Hepatocyte (in vitro differentiated cells): ENCODE results near the gene PRRC2A. TPM values are rescaled to one million over a fixed set of nuclear protein-coding genes. Genes with fewer than 3 reads are reported as not detected.

ENCODE experiments used
- DNase-seq: peaks from one replicate; pipeline ENCODE4 v3.0.0-alpha.2; 2016; ENCODE audit warnings: low spot score
- H2AFZ ChIP-seq: fragments of 200-600 bp; sonication (generic); 2 replicates; pipeline ENCODE4 v1.6.0; 2016; ENCODE audit warnings: antibody characterized with exemption, mild to moderate bottlenecking
- H3K27ac ChIP-seq: fragments of 200-600 bp; sonication (generic); 2 replicates; pipeline ENCODE4 v1.5.1; 2016; ENCODE audit warnings: mild to moderate bottlenecking
- H3K27me3 ChIP-seq: fragments of 200-600 bp; sonication (generic); 2 replicates; pipeline ENCODE4 v1.6.1; 2016
- H3K36me3 ChIP-seq: fragments of 200-600 bp; sonication (generic); replicated peaks from 2 replicates; pipeline ENCODE4 v1.5.1; 2016; ENCODE audit warnings: low read depth; ENCODE audit not compliant: insufficient read depth
- H3K4me1 ChIP-seq: fragments of 200-600 bp; sonication (generic); 2 replicates; pipeline ENCODE4 v1.5.1; 2016; ENCODE audit warnings: mild to moderate bottlenecking, moderate library complexity; ENCODE audit not compliant: insufficient read depth
- H3K4me2 ChIP-seq: fragments of 200-600 bp; sonication (generic); 2 replicates; pipeline ENCODE4 v1.6.0; 2016
- H3K4me3 ChIP-seq: fragments of 200-600 bp; sonication (generic); 2 replicates; pipeline ENCODE4 v1.5.1; 2016; ENCODE audit warnings: mild to moderate bottlenecking
- H3K79me2 ChIP-seq: fragments of 200-600 bp; sonication (generic); 2 replicates; pipeline ENCODE4 v1.6.0; 2017; ENCODE audit warnings: mild to moderate bottlenecking
- H3K9me2 ChIP-seq: fragments of 200-600 bp; sonication (generic); replicated peaks from 2 replicates; pipeline ENCODE4 v1.6.0; 2017; ENCODE audit warnings: mild to moderate bottlenecking; ENCODE audit not compliant: insufficient read depth
- H3K9me3 ChIP-seq: fragments of 200-600 bp; sonication (generic); 2 replicates; pipeline ENCODE4 v1.5.1; 2016; ENCODE audit warnings: low read depth, mild to moderate bottlenecking
- H4K20me1 ChIP-seq: fragments of 200-600 bp; sonication (generic); 2 replicates; pipeline ENCODE4 v1.6.0; 2016; ENCODE audit warnings: mild to moderate bottlenecking; ENCODE audit not compliant: insufficient read depth, poor library complexity, severe bottlenecking
- EZH2 ChIP-seq: fragments of 200-600 bp; sonication (generic); IDR thresholded peaks from 2 replicates; pipeline ENCODE4 v1.6.1; 2016; ENCODE audit warnings: antibody characterized with exemption, mild to moderate bottlenecking, borderline replicate concordance
- EZH2phosphoT487 ChIP-seq: fragments of 200-600 bp; sonication (generic); IDR thresholded peaks from one replicate; pipeline ENCODE4 v1.6.1; 2018; ENCODE audit warnings: antibody characterized with exemption, mild to moderate bottlenecking, low read depth, moderate library complexity; ENCODE audit not compliant: unreplicated experiment, severe bottlenecking
- WGBS: methylation state at CpG from one replicate; pipeline ENCODE4 v1.1.6; 2016; ENCODE audit warnings: low lambda C conversion rate; ENCODE audit errors: missing lambda C conversion rate; 5-methylcytosine and 5-hydroxymethylcytosine counted together
- polyA plus RNA-seq: library from polyadenylated mRNA; unstranded; fragments of >200 nt; fragmentation: Nextera tagmentation; extraction: Ambion mirVana; gene quantifications from 2 replicates; pipeline ENCODE4 v1.2.1, GENCODE V29; 2016
- total RNA-seq: library from RNA; depleted of rRNA; stranded (reverse); fragments of >200 nt; gene quantifications from 2 replicates; pipeline ENCODE4 v1.2.3, GENCODE V29; 2014
- TF ChIP-seq, protein P1 (sequence below): fragments of 200-600 bp; sonication (generic); IDR thresholded peaks from 2 replicates; pipeline ENCODE4 v1.5.1; 2016; ENCODE audit warnings: antibody characterized with exemption, mild to moderate bottlenecking; ENCODE audit not compliant: poor library complexity

Gene PRRC2A
- total and polyA plus RNA-seq, 2 experiments from 2014 or later, result 47.5 to 50.2 TPM

DNA sequence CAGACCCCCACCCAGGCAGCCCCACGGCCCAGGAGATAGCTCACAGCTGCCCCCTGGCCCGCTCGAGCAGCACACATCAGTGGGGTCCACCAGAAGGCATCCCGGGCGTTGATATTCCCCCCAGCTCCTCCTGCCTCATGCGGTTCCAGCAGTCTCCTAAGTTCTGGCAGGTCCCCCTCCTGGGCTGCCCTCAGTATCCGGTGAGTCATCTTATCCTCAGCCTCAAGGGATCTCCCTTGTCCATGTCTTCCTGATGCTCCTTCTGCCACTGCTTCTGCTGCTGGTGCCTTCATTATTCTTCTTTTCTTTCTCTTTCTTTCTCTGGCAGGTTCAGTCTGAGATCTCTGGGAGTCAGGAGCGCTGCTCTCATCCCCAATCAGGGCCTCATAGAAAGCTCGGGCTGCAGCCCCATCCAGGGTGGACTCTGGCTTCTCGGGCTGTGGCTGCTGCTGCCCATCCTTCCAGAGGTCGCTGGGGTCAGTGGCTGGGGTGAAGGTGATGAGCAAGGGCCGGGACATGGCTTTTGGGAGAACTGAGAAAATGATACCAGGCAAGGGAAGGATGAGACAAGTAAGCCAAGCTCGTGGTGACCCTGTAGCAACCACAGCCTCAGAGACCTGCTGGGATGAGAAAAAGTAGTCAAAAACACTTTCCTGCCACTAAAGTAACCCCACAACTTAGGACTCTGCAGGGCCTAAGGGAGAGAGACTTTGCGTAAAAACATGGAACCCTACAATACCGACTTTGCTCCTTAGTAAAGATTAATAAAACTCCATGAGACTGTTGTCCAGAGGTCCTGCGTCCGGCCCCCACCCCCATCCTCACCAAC lies 43.7 kb downstream of the PRRC2A start:
- no peaks in the 10 kb centered on the region for H3K9me2 ChIP-seq
- peak overlapping the region; percentile 93 for H3K27ac ChIP-seq
- no peak for TF ChIP-seq EZH2
- TF ChIP-seq EZH2phosphoT487, result no peak
- TF ChIP-seq, protein P1, sequence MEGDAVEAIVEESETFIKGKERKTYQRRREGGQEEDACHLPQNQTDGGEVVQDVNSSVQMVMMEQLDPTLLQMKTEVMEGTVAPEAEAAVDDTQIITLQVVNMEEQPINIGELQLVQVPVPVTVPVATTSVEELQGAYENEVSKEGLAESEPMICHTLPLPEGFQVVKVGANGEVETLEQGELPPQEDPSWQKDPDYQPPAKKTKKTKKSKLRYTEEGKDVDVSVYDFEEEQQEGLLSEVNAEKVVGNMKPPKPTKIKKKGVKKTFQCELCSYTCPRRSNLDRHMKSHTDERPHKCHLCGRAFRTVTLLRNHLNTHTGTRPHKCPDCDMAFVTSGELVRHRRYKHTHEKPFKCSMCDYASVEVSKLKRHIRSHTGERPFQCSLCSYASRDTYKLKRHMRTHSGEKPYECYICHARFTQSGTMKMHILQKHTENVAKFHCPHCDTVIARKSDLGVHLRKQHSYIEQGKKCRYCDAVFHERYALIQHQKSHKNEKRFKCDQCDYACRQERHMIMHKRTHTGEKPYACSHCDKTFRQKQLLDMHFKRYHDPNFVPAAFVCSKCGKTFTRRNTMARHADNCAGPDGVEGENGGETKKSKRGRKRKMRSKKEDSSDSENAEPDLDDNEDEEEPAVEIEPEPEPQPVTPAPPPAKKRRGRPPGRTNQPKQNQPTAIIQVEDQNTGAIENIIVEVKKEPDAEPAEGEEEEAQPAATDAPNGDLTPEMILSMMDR, result no peak
- peak; percentile 44 for DNase-seq
- no peaks in the 10 kb centered on the region for H3K36me3 ChIP-seq
- peaks cover 5% of the 10 kb centered on the region for H4K20me1 ChIP-seq
- peak overlapping the region; percentile 81 for H3K4me2 ChIP-seq
- H3K79me2 ChIP-seq, result peaks cover 76% of the 10 kb centered on the region
- WGBS, result 35% methylated on average over 17 of the region's 17 CpGs
- no peaks in the 10 kb centered on the region for H3K27me3 ChIP-seq
- peak overlapping the region; percentile 60 for H2AFZ ChIP-seq
- no peaks in the 10 kb centered on the region for H3K9me3 ChIP-seq
- peaks cover 26% of the 10 kb centered on the region for H3K4me1 ChIP-seq
- H3K4me3 ChIP-seq, result peak overlapping the region; percentile 47

DNA sequence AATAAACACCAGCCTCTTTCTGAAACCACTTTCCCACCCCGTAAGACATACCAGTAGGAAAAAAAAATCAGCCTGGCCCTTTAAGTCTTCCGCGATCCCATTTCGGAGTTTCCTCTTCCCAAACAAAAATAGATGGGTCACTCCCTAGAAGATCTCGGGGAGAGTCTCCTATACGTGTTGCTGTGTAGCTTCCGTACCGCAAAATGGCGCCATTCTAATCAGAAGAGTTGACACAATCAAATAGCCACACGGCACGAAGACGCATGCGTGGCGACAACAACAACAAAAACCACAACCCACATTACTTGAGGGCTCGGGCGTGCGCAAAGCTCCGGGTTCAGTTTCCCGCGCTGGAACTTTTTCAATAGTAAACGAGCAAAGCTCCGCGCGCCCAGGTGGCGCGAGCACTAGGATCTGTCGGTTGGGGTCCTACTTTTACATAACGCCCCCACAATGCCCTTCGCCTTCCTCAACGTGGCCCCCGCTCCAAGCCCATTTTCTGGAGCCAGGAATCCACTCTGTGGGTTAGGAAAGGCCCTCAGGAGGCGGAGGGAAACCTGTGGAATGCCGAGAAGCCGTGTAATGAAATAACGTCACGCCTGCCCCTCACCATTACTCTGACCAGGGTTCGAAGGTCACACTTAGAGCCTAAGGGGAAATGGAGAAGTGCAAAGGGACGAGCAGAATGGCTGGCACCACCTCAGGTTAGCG lies 44.4 kb downstream of the PRRC2A start, which contains the start of gene GPANK1:
Gene GPANK1 (minus strand): TSS at position 208 of the 711 bp plus-strand sequence. CDS start 519 bp downstream, outside the sequence.
- no peaks in the 10 kb centered on the region for H3K36me3 ChIP-seq
- peak within 1 kb of the TSS; percentile 60 for H2AFZ ChIP-seq
- H3K27ac ChIP-seq, result peak within 1 kb of the TSS; percentile 93
- peaks cover 19% of the 10 kb centered on the region for H3K4me1 ChIP-seq
- no peaks in the 10 kb centered on the region for H3K9me2 ChIP-seq
- peak within 1 kb of the TSS; percentile 47 for H3K4me3 ChIP-seq
- TF ChIP-seq EZH2 (no peak), EZH2phosphoT487 (no peak)
- TF ChIP-seq, protein P1, result no peak
- peak; percentile 95 for DNase-seq
- no peaks in the 10 kb centered on the region for H3K27me3 ChIP-seq
- no peaks in the 10 kb centered on the region for H4K20me1 ChIP-seq
- H3K79me2 ChIP-seq, result peaks cover 68% of the 10 kb centered on the region
- under 1% methylated on average over 39 of the region's 39 CpGs for WGBS
- peak within 1 kb of the TSS; percentile 81 for H3K4me2 ChIP-seq
- no peaks in the 10 kb centered on the region for H3K9me3 ChIP-seq

DNA sequence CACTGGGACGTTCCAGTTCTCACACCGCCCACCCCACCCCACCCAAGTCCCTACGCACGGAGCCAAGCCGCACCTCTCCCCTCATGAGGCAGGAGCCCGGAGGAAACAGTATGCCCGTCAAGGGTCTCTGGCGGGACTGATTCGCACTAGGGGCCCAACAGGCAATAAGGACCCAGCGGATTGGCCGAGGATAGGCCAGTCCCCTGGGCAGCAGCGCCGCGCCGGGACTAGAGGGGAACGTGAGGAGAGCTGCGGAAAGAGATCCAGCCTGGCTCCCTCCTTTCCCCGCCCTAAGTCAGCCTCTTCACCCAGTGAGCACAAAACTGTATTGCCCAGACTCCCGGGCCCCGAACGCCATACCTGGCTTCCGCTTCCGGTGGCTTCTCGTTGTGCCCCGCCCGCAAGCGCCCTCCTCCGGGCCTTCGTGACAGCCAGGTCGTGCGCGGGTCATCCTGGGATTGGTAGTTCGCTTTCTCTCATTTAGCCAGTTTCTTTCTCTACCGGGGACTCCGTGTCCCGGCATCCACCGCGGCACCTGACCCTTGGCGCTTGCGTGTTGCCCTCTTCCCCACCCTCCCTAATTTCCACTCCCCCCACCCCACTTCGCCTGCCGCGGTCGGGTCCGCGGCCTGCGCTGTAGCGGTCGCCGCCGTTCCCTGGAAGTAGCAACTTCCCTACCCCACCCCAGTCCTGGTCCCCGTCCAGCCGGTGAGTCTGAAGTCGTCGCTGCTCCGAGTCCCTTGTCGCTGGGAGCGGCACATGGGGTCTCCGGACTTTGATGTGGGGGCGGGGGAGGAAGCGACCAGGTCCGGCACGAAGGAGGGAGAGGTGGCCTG lies 45.2 kb downstream of the PRRC2A start, which contains the start of gene CSNK2B:
Gene CSNK2B (plus strand): TSS at position 580 of the 836 bp plus-strand sequence. CDS start 752 bp downstream, outside the sequence.
- no peaks in the 10 kb centered on the region for H3K36me3 ChIP-seq
- H3K9me3 ChIP-seq, result no peaks in the 10 kb centered on the region
- TF ChIP-seq EZH2phosphoT487, result no peak
- TF ChIP-seq, protein P1, result no peak
- TF ChIP-seq EZH2, result no peak
- H3K4me3 ChIP-seq, result peak within 1 kb of the TSS; percentile 76
- peak within 1 kb of the TSS; percentile 93 for H3K27ac ChIP-seq
- peak within 1 kb of the TSS; percentile 45 for H2AFZ ChIP-seq
- no peaks in the 10 kb centered on the region for H3K27me3 ChIP-seq
- H3K79me2 ChIP-seq, result peaks cover 63% of the 10 kb centered on the region
- no peaks in the 10 kb centered on the region for H4K20me1 ChIP-seq
- DNase-seq, result peak; percentile 98
- peaks cover 19% of the 10 kb centered on the region for H3K4me1 ChIP-seq
- H3K9me2 ChIP-seq, result no peaks in the 10 kb centered on the region
- 1% methylated on average over 50 of the region's 63 CpGs for WGBS
- H3K4me2 ChIP-seq, result peak within 1 kb of the TSS; percentile 95
